SK-N-SH (cell line): ENCODE results near the gene MEG3. TPM values are rescaled to one million over a fixed set of nuclear protein-coding genes. Genes with fewer than 3 reads are reported as not detected.

ENCODE experiments used
- CTCF ChIA-PET: fragments of 300-600, 350-600 bp; formaldehyde crosslinking; extraction: SDS; loops from one replicate; lab custom pipeline; 2021; lab: Yijun Ruan, JAX
- POLR2A ChIA-PET: fragments of 350-600 bp; sonication (Branson Sonifier 250); formaldehyde crosslinking; extraction: SDS; loops from one replicate; lab custom pipeline; 2020; ENCODE audit warnings: antibody characterized with exemption, inconsistent platforms; lab: Yijun Ruan, JAX
- DNase-seq: peaks from one replicate; pipeline ENCODE4 v3.0.0; 2012
- H2AFZ ChIP-seq: fragments of 200-600 bp; sonication (generic); 2 replicates; pipeline ENCODE4 v1.8.1; 2016; ENCODE audit warnings: antibody characterized with exemption, mild to moderate bottlenecking, low read depth
- H3F3A ChIP-seq: fragments of 200-600 bp; sonication (generic); replicated peaks from 2 replicates; pipeline ENCODE3; 2016; ENCODE audit warnings: antibody characterized with exemption, mild to moderate bottlenecking; ENCODE audit not compliant: insufficient read depth
- H3K27ac ChIP-seq, 2 experiments: fragments of 200-500 bp in 1 of 2; fragments of 200-600 bp in 1 of 2; sonication (Bioruptor generic) in 1 of 2; sonication (generic), shearing (Covaris generic) in 1 of 2; 2 replicates each; pipeline versions ENCODE4 v1.5.1 to v1.6.1; 2014 to 2016; ENCODE audit warnings: low read depth in 2 of 2, inconsistent platforms in 1 of 2, low read length in 1 of 2, mild to moderate bottlenecking in 1 of 2, mixed read lengths in 1 of 2
- H3K27me3 ChIP-seq: fragments of 200-600 bp; sonication (generic), shearing (Covaris generic); 2 replicates; pipeline ENCODE4 v1.6.1; 2016; ENCODE audit warnings: mixed run types; ENCODE audit not compliant: insufficient read depth
- H3K36me3 ChIP-seq, 2 experiments: fragments of 200-500 bp in 1 of 2; fragments of 200-600 bp in 1 of 2; sonication (Bioruptor generic) in 1 of 2; sonication (generic) in 1 of 2; replicated peaks in 1 of 2; 2 replicates each; pipeline versions ENCODE3 to v1.5.1; 2014 to 2016; ENCODE audit warnings: low read length in 1 of 2, mild to moderate bottlenecking in 1 of 2; ENCODE audit not compliant: insufficient read depth in 2 of 2, control insufficient read depth in 1 of 2
- H3K4me1 ChIP-seq, 2 experiments: fragments of 200-500 bp in 1 of 2; fragments of 200-600 bp in 1 of 2; sonication (Bioruptor generic) in 1 of 2; sonication (generic), shearing (Covaris generic) in 1 of 2; 2 replicates each; pipeline versions ENCODE4 v1.5.1 to v1.6.1; 2014 to 2016; ENCODE audit warnings: low read depth in 1 of 2, low read length in 1 of 2, mixed run types in 1 of 2; ENCODE audit not compliant: insufficient read depth in 2 of 2, control insufficient read depth in 1 of 2
- H3K4me2 ChIP-seq: fragments of 200-600 bp; sonication (generic), shearing (Covaris generic); 2 replicates; pipeline ENCODE4 v1.6.1; 2017; ENCODE audit warnings: mixed run types
- H3K4me3 ChIP-seq, 2 experiments: fragments of 200-500 bp in 1 of 2; fragments of 200-600 bp in 1 of 2; sonication (Bioruptor generic) in 1 of 2; sonication (generic), shearing (Covaris generic) in 1 of 2; 2 replicates each; pipeline versions ENCODE4 v1.5.1 to v1.8.1; 2014 to 2016; ENCODE audit warnings: low read depth in 2 of 2, inconsistent platforms in 1 of 2, low read length in 1 of 2, mild to moderate bottlenecking in 1 of 2, mixed read lengths in 1 of 2, moderate library complexity in 1 of 2
- H3K79me2 ChIP-seq: fragments of 200-600 bp; sonication (generic); 2 replicates; pipeline ENCODE4 v1.8.1; 2017; ENCODE audit warnings: mild to moderate bottlenecking; ENCODE audit not compliant: insufficient read depth
- H3K9ac ChIP-seq: fragments of 200-600 bp; sonication (generic); 2 replicates; pipeline ENCODE4 v1.6.1; 2017; ENCODE audit warnings: mixed run types
- H3K9me2 ChIP-seq: fragments of 200-600 bp; sonication (generic); 2 replicates; pipeline ENCODE4 v1.6.1; 2017; ENCODE audit warnings: mixed run types
- H3K9me3 ChIP-seq: fragments of 200-600 bp; sonication (generic); 2 replicates; pipeline ENCODE4 v1.6.1; 2017; ENCODE audit warnings: mixed run types, mild to moderate bottlenecking, moderate library complexity
- H4K20me1 ChIP-seq: fragments of 200-600 bp; sonication (generic); 2 replicates; pipeline ENCODE4 v1.6.1; 2017; ENCODE audit warnings: mild to moderate bottlenecking, mixed run types; ENCODE audit not compliant: insufficient read depth
- CTCF ChIP-seq: fragments of 200-600 bp; sonication (generic); IDR thresholded peaks from 2 replicates; pipeline ENCODE4 v1.6.1; 2017; ENCODE audit warnings: antibody characterized with exemption, mild to moderate bottlenecking, moderate library complexity
- FOXJ3 ChIP-seq: sonication (generic); formaldehyde crosslinking; IDR thresholded peaks from 2 replicates; pipeline ENCODE4 v1.5.1; 2020; ENCODE audit warnings: mild to moderate bottlenecking, missing genetic modification reagents
- GABPA ChIP-seq: IDR thresholded peaks from 2 replicates; pipeline ENCODE4 v1.4.0; 2012; ENCODE audit warnings: low read depth, mild to moderate bottlenecking
- MAX ChIP-seq: IDR thresholded peaks from 2 replicates; pipeline ENCODE4 v1.4.0; 2012; ENCODE audit warnings: low read depth
- MXI1 ChIP-seq: IDR thresholded peaks from 2 replicates; pipeline ENCODE4 v1.6.1; 2012; ENCODE audit warnings: mild to moderate bottlenecking, low read depth, low read length, improper control_type of control experiment
- NRF1 ChIP-seq: IDR thresholded peaks from 2 replicates; pipeline ENCODE4 v1.6.1; 2012; ENCODE audit warnings: low read depth, mild to moderate bottlenecking, low read length
- PBX3 ChIP-seq: IDR thresholded peaks from 2 replicates; pipeline ENCODE4; 2012
- RAD21 ChIP-seq: IDR thresholded peaks from 2 replicates; pipeline ENCODE4 v1.6.1; 2012; ENCODE audit warnings: mild to moderate bottlenecking, low read length
- RCOR1 ChIP-seq: fragments of 150-350 bp; IDR thresholded peaks from 2 replicates; pipeline ENCODE4 v1.6.1; 2017; ENCODE audit warnings: antibody characterized with exemption, low read length
- RXRA ChIP-seq: IDR thresholded peaks from 2 replicates; pipeline ENCODE4 v1.4.0; 2012; ENCODE audit warnings: low read depth, mild to moderate bottlenecking, borderline replicate concordance
- USF1 ChIP-seq: IDR thresholded peaks from 2 replicates; pipeline ENCODE4 v1.4.0; 2012; ENCODE audit warnings: low read depth, borderline replicate concordance
- YY1 ChIP-seq: IDR thresholded peaks from 2 replicates; pipeline ENCODE4 v1.4.0; 2012; ENCODE audit warnings: low read depth, mild to moderate bottlenecking
- WGBS: methylation state at CpG from one replicate; pipeline ENCODE4 v1.1.6; 2017; ENCODE audit warnings: low lambda C conversion rate; 5-methylcytosine and 5-hydroxymethylcytosine counted together
- polyA plus RNA-seq, 3 experiments: library from polyadenylated mRNA; depleted of rRNA; stranded (reverse); fragments of >200 nt; gene quantifications; 2 replicates each; pipeline ENCODE4 v1.2.3, GENCODE V29; 2012

MEG3 gene
- polyA plus RNA-seq, 1 of the 3 experiments (the other 2 are of a cell fraction) = not detected

GRCh38 chr14:100824901-100825712 lies 811 bp upstream of the MEG3 start (continued):
- TF ChIP-seq CTCF = no peak
- TF ChIP-seq YY1 = no peak

GRCh38 chr14:100826391-100827100 lies 628 bp downstream of the MEG3 start:
- H3K4me3 ChIP-seq = no peak overlapping the region
- H3K9me3 ChIP-seq = no peaks in the 10 kb centered on the region
- no peaks in the 10 kb centered on the region for H3K9me2 ChIP-seq
- ChIA-PET CTCF (no interaction called here), POLR2A (no interaction called here)
- H2AFZ ChIP-seq = no peak overlapping the region
- TF ChIP-seq NRF1 (no peak), RXRA (no peak), YY1 (no peak), FOXJ3 (CRISPR knock-in tag) (no peak), MAX (no peak), RAD21 (no peak), GABPA (no peak), PBX3 (no peak), USF1 (no peak), RCOR1 (no peak), MXI1 (no peak)
- H3K4me1 ChIP-seq = peaks cover 0 to 22% of the 10 kb centered on the region in 2 experiments; a peak in 2 of 4 replicates
- WGBS = 72% methylated on average over 22 of the region's 27 CpGs
- no peaks in the 10 kb centered on the region for H3F3A ChIP-seq
- H3K9ac ChIP-seq = no peak overlapping the region
- H4K20me1 ChIP-seq = no peaks in the 10 kb centered on the region
- no peaks in the 10 kb centered on the region for H3K79me2 ChIP-seq
- no peak overlapping the region for H3K4me2 ChIP-seq
- no peak for DNase-seq
- no peaks in the 10 kb centered on the region for H3K27me3 ChIP-seq
- no peaks in the 10 kb centered on the region for H3K36me3 ChIP-seq
- H3K27ac ChIP-seq = no peak overlapping the region
